ENCODE data around the gene TESK2.

- TF ChIP-seq CTCF (conservative IDR thresholded peaks at IDR 0.05) (no peak), EZH2 (IDR thresholded peaks at IDR 0.05; ENCODE audit: low read depth) (no peak)
These were observed 20.6 kb downstream of the TESK2 start for GRCh38 chr1:45470306-45470798.

Data from PC-9 (cell line).